SK-MEL-5 (cell line): ENCODE measurements around the gene CDKN2B-AS1. TPM values are rescaled to one million over a fixed set of nuclear protein-coding genes. Genes with fewer than 3 reads are reported as not detected.

Source experiments
- DNase-seq: peaks from one replicate; pipeline ENCODE4 v3.0.0-alpha.2; 2016; ENCODE audit warnings: low read depth, low spot score
- in situ Hi-C: cut with HindIII; loops from 2 replicates; pipeline ENCODE4 v1.10.0; 2016; ENCODE audit warnings: low sequenced_read_pairs, high pct_unique_total_duplicates, low pct_unique_long_range_greater_than_20kb
- total RNA-seq: library from RNA; depleted of rRNA; stranded (reverse); fragments of >200 nt; shearing (Covaris generic); gene quantifications from 2 replicates; pipeline ENCODE4 v1.2.3, GENCODE V29; 2014

Gene CDKN2B-AS1
- total RNA-seq, 1 experiment from 2014 or later = not detected

GRCh38 chr9:22102146-22103053 is 107.8 kb downstream of the CDKN2B-AS1 start:
- in situ Hi-C loops = no loop called here
- DNase-seq = no peak

- no peak for DNase-seq
- in situ Hi-C loops = no loop called here
Measured at GRCh38 chr9:22103685-22104575, 109.3 kb downstream of the CDKN2B-AS1 start.

GRCh38 chr9:22105005-22105722 is 110.6 kb downstream of the CDKN2B-AS1 start:
- no peak for DNase-seq
- in situ Hi-C loops = no loop called here

GRCh38 chr9:22107202-22108045 is 112.8 kb downstream of the CDKN2B-AS1 start:
- no peak for DNase-seq
- in situ Hi-C loops = no loop called here

GRCh38 chr9:22108581-22109370 is 114.2 kb downstream of the CDKN2B-AS1 start:
- in situ Hi-C loops = no loop called here
- no peak for DNase-seq

- in situ Hi-C loops = no loop called here
Measured at GRCh38 chr9:22111176-22111953, 116.8 kb downstream of the CDKN2B-AS1 start.

GRCh38 chr9:22111954-22112247 is 117.3 kb downstream of the CDKN2B-AS1 start:
- DNase-seq = no peak
- in situ Hi-C loops = no loop called here

More at GRCh38 chr9:22111176-22111953, 116.8 kb downstream of the CDKN2B-AS1 start:
- no peak for DNase-seq

- DNase-seq = no peak
- in situ Hi-C loops = no loop called here
Measured at GRCh38 chr9:22112870-22113821, 118.6 kb downstream of the CDKN2B-AS1 start.

GRCh38 chr9:22114956-22115355 is 120.4 kb downstream of the CDKN2B-AS1 start:
- in situ Hi-C loops = no loop called here
- DNase-seq = no peak

GRCh38 chr9:22116758-22117157 is 122.2 kb downstream of the CDKN2B-AS1 start:
- in situ Hi-C loops = no loop called here
- DNase-seq = no peak

GRCh38 chr9:22117511-22118384 is 123.2 kb downstream of the CDKN2B-AS1 start:
- in situ Hi-C loops = no loop called here

GRCh38 chr9:22118810-22119521 is 124.4 kb downstream of the CDKN2B-AS1 start:
- in situ Hi-C loops = no loop called here
- DNase-seq = no peak

More at GRCh38 chr9:22117511-22118384, 123.2 kb downstream of the CDKN2B-AS1 start:
- no peak for DNase-seq

GRCh38 chr9:22119522-22120158 is 125.0 kb downstream of the CDKN2B-AS1 start:
- in situ Hi-C loops = no loop called here

More at GRCh38 chr9:22119522-22120158, 125.0 kb downstream of the CDKN2B-AS1 start:
- DNase-seq = no peak
